Sigmoid colon (tissue), 4 donors: Measurements from ENCODE around the gene IL23R.

Experiments used
- CTCF ChIP-seq, 4 experiments: fragments of 450-650 bp in 3 of 4; fragments of 200-600 bp in 1 of 4; IDR thresholded peaks; one replicate each; pipeline ENCODE4 v1.5.1; 2016 to 2019; ENCODE audit warnings: antibody characterized with exemption in 4 of 4, mild to moderate bottlenecking in 3 of 4, moderate library complexity in 2 of 4
- EP300 ChIP-seq, 4 donors: sonication (generic); formaldehyde crosslinking; IDR thresholded peaks; one replicate each; pipeline ENCODE4 v1.6.1; 2017; ENCODE audit warnings: antibody characterized with exemption in 4 of 4
- POLR2A ChIP-seq, 2 donors: fragments of 450-650 bp; IDR thresholded peaks; one replicate each; pipeline ENCODE4 v1.6.1; 2016; ENCODE audit warnings: antibody characterized with exemption in 2 of 2, mild to moderate bottlenecking in 2 of 2, moderate library complexity in 2 of 2
- POLR2AphosphoS5 ChIP-seq, 4 donors: sonication (generic); formaldehyde crosslinking; IDR thresholded peaks; one replicate each; pipeline ENCODE4 v1.6.1; 2017; ENCODE audit warnings: antibody characterized with exemption in 4 of 4

- no peak for TF ChIP-seq CTCF (IDR thresholded peaks at IDR 0.05)
- TF ChIP-seq POLR2A (IDR thresholded peaks at IDR 0.05) = no peak
- TF ChIP-seq POLR2AphosphoS5 (IDR thresholded peaks at IDR 0.05) = no peak
- no peak for TF ChIP-seq EP300 (IDR thresholded peaks at IDR 0.05)
These were observed 90.9 kb downstream of the IL23R start for GRCh38 chr1:67257173-67257535.
